NCI-H748 (cell line): ENCODE data around the gene FOXP2.
A peak's percentile ranks its signal among the peaks of the same experiment; 100 is the strongest.

ENCODE experiments used
- DNase-seq: peaks from one replicate; lab custom pipeline; 2025; ENCODE audit not compliant: unreplicated experiment; lab: John Stamatoyannopoulos, UW

FOXP2 gene

GRCh38 chr7:114649689-114650088 is 235.1 kb downstream of the FOXP2 start:
- peak; percentile 18 for DNase-seq

GRCh38 chr7:114650491-114650890 is 235.9 kb downstream of the FOXP2 start:
- DNase-seq = peak; percentile 18

GRCh38 chr7:114652041-114652440 is 237.4 kb downstream of the FOXP2 start:
- DNase-seq = peak; percentile 95

- peak; percentile 93 for DNase-seq
Measured at GRCh38 chr7:114653364-114654088, 238.9 kb downstream of the FOXP2 start.

- DNase-seq = peak; percentile 55
Measured at GRCh38 chr7:114656466-114656865, 241.9 kb downstream of the FOXP2 start.

GRCh38 chr7:114657279-114657678 is 242.7 kb downstream of the FOXP2 start:
- DNase-seq = peak; percentile 19

GRCh38 chr7:114658216-114658615 is 243.6 kb downstream of the FOXP2 start:
- peak; percentile 23 for DNase-seq

- no peak for DNase-seq
Measured at GRCh38 chr7:114659409-114660125, 245.0 kb downstream of the FOXP2 start.

- DNase-seq = peak; percentile 95
Measured at GRCh38 chr7:114660126-114660486, 245.5 kb downstream of the FOXP2 start.

- DNase-seq = no peak
Measured at GRCh38 chr7:114660753-114661152, 246.1 kb downstream of the FOXP2 start.

- peak; percentile 23 for DNase-seq
Measured at GRCh38 chr7:114662002-114662677, 247.5 kb downstream of the FOXP2 start.

- DNase-seq = peak; percentile 79
Measured at GRCh38 chr7:114663502-114663901, 248.9 kb downstream of the FOXP2 start.

- DNase-seq = no peak
Measured at GRCh38 chr7:114670676-114671075, 256.1 kb downstream of the FOXP2 start.

- no peak for DNase-seq
Measured at GRCh38 chr7:114671563-114672123, 257.0 kb downstream of the FOXP2 start.

GRCh38 chr7:114678116-114678515 is 263.5 kb downstream of the FOXP2 start:
- no peak for DNase-seq

- no peak for DNase-seq
Measured at GRCh38 chr7:114687238-114687637, 272.6 kb downstream of the FOXP2 start.

GRCh38 chr7:114688443-114689055 is 273.9 kb downstream of the FOXP2 start:
- no peak for DNase-seq

GRCh38 chr7:114689406-114689805 is 274.8 kb downstream of the FOXP2 start:
- DNase-seq = no peak

GRCh38 chr7:114691605-114692004 is 277.0 kb downstream of the FOXP2 start:
- peak; percentile 50 for DNase-seq

GRCh38 chr7:114695182-114695581 is 280.6 kb downstream of the FOXP2 start:
- DNase-seq = no peak

GRCh38 chr7:114700247-114700928 is 285.8 kb downstream of the FOXP2 start:
- DNase-seq = no peak
